ENCODE data around the gene PCNX2.

GRCh38 chr1:233237647-233238046 is 57.9 kb downstream of the PCNX2 start:
- TF ChIP-seq CTCF (IDR thresholded peaks at IDR 0.05) (no peak), ZFX (IDR thresholded peaks at IDR 0.05; ENCODE audit: borderline replicate concordance) (no peak)

All from 22Rv1 (cell line).